ENCODE measurements around the gene STRIP1.

DNA sequence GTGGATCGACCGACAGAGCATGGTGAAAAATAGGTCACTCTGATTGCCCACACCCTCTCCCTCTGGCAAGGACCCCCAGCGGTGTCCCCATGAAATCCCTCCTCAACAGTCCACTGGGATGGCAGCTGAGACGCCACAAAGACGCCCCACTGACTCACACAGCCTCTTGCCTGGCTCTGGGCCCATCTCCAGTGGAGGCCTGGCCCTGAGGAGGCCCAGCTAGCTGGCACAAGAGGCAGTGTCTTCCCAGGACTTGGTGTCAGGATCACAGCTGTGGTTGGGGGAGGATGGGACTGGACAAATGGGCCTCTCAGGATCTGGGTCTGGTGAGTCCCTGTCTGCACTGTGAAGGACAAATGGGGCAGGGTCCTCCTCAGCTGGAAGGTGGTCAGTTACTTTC is 31.4 kb downstream of the STRIP1 start:
- TF ChIP-seq SRF (IDR thresholded peaks at IDR 0.05; ENCODE audit: low read depth in 2 of 2, low read length in 2 of 2) (no peak), RAD21 (IDR thresholded peaks at IDR 0.05; ENCODE audit: insufficient read depth, low read depth, low read length) (no peak), POLR2AphosphoS5 (IDR thresholded peaks at IDR 0.05; ENCODE audit: low read length) (no peak), POLR2A (IDR thresholded peaks at IDR 0.05; ENCODE audit: low read depth, low read length) (no peak), ZNF274 (IDR thresholded peaks at IDR 0.05; ENCODE audit: insufficient read depth, insufficient read length) (no peak)
